NCI-H82 (cell line): Measurements from ENCODE around the gene TOLLIP.

Experiments
- DNase-seq: peaks from one replicate; lab custom pipeline; 2025; lab: John Stamatoyannopoulos, UW

The TOLLIP gene

DNA sequence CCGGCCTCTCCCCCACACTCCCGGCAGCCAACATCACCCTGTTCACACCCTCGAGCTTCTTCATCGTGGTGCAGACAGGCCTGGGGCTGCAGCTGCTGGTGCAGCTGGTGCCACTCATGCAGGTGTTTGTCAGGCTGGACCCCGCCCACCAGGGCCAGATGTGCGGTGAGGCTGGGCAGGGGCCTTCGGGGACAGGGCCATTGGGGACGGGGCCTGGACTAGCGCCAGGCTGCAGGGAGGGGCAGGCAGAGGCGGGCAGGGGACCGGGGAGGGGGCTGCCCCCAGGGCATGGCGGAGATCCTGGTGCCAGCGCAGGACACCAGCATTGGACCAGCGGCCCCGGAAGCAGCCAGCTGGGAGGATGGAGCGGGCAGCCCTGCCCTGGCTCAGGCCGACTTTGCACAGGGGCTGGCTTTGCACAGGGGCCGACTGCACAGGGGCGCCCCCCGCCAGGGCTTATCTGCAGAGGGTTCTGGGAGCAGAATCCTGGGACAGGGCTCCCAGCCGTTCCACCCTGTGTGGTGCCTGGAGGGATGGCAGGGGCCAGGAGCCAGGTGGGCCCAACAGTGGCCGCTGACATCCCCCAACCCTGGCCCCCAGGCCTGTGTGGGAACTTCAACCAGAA lies 77.9 kb downstream of the TOLLIP start:
- DNase-seq: no peak

DNA sequence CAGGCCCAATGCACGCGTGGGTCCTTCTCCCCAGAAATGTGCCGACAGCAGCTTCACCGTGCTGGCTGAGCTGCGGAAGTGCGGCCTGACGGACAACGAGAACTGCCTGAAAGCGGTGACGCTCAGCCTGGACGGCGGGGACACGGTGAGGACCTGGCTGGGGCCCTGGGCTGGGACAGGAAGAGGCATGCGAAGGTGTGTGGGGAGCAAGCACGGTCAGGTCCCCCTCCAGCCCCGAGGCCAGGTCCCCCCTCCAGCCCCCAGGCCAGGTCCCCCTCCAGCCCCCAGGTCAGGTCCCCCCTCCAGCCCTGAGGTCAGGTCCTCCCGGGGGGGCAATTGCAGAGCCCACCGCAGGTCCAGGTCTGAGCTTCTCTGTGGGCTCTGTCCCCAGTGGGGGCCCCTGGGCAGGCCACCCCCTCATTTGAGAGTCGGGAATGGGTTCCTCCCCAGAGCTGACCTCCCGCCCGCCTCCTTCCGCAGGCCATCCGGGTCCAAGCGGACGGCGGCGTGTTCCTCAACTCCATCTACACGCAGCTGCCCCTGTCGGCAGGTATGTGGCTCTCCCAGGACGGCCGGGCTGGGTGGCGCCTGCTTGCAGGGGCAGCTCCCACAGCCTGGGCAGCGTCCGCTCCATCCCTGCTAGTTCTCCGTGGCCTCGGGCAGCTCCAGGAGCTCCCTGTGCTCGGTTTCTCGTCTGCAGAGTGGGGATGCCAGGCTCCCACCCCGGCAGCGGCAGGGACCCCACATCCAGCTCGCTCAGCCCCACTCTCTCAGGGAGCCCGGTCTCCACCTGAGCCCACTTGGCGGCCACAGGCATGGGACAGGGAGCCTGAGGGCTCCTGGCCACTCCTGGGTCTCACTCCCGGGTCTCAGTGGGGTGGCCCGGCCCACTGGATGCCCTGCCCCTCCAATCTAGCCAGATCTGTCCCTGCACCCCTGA lies 78.7 kb downstream of the TOLLIP start:
- DNase-seq: no peak

- DNase-seq: no peak
Measured at GRCh38 chr11:1230121-1230455, 79.3 kb downstream of the TOLLIP start.

DNA sequence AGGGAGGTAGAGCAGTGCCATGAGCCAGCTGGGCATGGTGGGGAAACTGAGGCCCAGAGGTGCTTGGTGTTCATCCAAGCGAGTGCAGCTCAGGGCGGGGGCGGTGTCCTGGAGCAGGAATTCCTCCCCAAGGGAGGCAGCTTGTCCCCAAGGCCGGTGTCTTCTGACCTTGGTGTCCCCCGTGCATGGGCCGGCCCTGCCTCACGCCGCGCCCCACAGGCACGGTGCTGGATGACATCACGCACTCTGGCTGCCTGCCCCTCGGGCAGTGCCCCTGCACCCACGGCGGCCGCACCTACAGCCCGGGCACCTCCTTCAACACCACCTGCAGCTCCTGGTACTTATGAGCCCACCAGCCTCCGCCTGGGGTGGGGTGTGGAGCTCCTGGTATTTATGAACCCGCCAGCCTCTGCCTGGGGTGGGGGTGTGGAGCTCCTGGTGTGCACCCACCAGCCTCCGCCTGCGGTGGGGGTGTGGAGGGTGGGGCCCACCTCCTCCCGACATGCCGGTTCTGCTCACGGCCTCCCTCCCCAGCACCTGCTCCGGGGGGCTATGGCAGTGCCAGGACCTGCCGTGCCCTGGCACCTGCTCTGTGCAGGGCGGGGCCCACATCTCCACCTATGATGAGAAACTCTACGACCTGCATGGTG lies 79.8 kb downstream of the TOLLIP start:
- no peak for DNase-seq

DNA sequence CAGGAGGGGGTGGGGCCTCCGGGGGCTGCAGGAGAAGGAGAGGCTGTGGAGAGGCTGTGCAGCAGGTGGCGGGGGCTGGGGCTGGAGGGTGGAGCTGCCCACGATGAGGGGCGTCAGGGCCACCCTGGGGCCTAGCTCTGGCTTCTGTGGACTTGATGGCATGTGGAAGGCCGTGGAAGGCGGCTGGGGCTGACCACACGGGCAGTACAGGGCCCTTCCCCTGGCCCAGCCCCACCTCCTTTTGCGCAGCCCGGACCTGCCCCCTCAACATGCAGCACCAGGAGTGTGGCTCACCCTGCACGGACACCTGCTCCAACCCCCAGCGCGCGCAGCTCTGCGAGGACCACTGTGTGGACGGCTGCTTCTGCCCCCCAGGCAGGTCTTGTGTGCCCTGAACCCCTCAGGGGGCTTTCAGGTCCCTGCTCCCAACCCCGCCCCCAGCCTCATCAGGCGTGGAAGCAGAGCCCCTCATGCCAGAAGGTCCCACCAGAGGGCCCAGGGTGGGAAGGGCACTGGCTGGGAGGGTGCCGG lies 80.4 kb downstream of the TOLLIP start:
- no peak for DNase-seq

DNA sequence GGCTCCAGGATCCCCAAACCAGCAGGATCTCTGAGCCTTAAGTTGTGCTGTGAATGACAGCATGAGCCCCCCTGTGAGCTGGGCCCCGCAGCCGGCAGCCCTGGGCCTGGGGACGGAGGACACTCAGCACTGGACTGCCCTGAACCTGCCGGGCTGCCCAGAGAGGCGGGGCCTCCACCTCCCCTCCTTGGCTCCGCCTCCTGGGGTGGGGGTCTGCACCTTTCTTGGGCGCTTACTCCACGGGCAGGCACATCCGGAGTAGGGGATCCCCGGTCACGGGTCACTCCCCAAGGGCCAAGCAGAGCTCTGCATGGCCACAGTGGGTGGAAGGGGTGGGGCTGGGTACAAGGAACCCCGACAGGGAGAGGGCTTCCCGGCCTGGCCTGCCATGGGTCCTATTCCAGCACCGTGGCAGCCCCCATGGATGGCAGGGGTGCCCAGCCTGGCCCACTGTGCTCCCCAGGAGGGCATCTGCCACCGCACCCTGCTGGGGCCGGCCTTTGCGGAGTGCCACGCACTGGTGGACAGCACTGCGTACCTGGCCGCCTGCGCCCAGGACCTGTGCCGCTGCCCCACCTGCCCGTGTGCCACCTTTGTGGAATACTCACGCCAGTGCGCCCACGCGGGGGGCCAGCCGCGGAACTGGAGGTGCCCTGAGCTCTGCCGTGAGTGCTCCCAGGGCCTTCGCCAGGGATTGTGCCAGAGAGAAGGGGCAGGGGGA lies 81.2 kb downstream of the TOLLIP start:
- DNase-seq: no peak

DNA sequence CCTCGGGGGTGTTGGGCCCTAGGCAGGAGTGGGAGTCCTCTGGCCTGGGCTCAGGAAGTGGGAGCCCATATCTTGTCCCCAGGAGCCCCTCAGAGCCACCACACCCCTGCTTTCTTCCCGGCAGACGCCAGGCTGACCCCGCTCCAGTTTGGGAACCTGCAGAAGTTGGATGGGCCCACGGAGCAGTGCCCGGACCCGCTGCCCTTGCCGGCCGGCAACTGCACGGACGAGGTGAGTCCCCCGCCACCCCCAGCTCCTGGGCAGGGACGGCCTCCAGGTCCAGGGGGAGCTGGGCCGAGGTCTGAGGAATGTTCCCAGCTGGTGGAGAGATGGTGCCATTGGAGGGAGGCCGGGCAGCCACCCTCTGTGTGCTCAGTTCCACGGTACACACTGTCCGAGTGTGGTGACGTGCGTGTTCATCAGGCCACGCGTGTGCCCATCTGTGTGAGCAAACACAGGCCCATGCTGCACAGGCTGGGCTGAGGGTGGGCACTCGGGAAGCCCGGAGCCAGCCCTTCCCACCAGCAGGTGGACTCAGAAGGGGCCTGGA lies 81.8 kb downstream of the TOLLIP start:
- no peak for DNase-seq

GRCh38 chr11:1226986-1227550 lies 82.4 kb downstream of the TOLLIP start:
- peak; percentile 33 for DNase-seq

GRCh38 chr11:1226226-1226985 lies 83.0 kb downstream of the TOLLIP start:
- DNase-seq: no peak

- DNase-seq: no peak
Measured at GRCh38 chr11:1225386-1226225, 83.8 kb downstream of the TOLLIP start.

DNA sequence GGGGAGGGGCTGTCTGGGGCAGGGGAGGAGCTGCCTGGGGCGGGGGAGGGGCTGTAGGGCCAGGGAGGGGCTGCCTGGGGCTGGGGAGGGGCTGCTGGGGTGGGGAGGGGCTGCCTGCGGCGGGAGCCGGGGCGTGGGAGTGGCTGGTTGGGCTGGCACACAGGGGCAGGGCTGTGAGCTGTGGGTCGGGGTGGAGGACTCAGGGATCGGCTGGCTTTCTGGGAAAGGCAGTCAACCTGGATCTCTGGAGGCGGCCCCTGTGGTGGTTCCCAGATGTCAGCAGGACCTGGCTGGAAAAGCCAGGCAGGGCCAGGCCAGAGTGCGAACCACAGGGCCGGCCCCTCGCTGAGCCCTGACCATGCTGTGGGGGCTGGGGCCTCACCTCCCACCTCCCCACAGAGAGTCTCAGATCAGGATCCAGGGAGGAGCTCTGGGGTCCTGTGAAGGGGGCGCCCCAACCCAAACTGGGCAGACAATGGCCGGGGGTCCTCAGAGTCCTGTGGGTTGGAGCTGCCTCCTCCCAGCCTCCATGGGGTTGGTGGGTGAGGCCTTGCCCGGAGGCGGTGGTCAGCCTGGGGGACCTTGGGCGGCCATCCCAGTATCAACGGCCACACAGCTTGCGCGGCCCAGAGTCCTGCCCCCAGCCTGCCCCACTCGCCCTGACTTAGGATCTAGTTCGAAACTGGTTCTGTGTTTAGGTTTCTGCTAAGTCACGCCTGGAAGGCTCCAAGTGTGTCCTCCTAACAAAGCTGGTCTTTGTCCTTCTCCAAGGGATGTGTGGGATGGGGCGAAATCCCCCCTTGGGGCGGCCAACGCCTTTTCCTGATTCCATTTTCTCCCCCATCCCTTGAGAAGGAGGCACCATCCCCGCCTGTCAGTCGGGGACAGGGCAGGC lies 84.7 kb downstream of the TOLLIP start:
- no peak for DNase-seq
